Eye (tissue), 1 donor: Measurements from ENCODE around the gene ANAPC15.

Experiments
- DNase-seq: peaks from one replicate; pipeline ENCODE4 v3.0.0-alpha.2; 2015

ANAPC15 gene

GRCh38 chr11:72084076-72084475 lies 28.4 kb downstream of the ANAPC15 start:
- DNase-seq = no peak

- no peak for DNase-seq
Observed at GRCh38 chr11:72083414-72083813, 29.1 kb downstream of the ANAPC15 start.

GRCh38 chr11:72081821-72082453 lies 30.6 kb downstream of the ANAPC15 start:
- no peak for DNase-seq

- DNase-seq = no peak
Observed at GRCh38 chr11:72081184-72081644, 31.3 kb downstream of the ANAPC15 start.

- DNase-seq = peak; percentile 100
Observed at GRCh38 chr11:72080326-72081183, 31.9 kb downstream of the ANAPC15 start, which contains the start of the genes LRRC51 and NUMA1. LRRC51 (plus strand) TSS chr11:72080850; CDS start chr11:72089084, 8,234 bp downstream. NUMA1 (minus strand) TSS chr11:72080542; CDS start chr11:72035943, 44,599 bp downstream.

- DNase-seq = no peak
Observed at GRCh38 chr11:72079819-72080325, 32.6 kb downstream of the ANAPC15 start.

GRCh38 chr11:72078477-72078876 lies 34.0 kb downstream of the ANAPC15 start:
- no peak for DNase-seq

GRCh38 chr11:72075756-72076155 lies 36.7 kb downstream of the ANAPC15 start:
- DNase-seq = no peak

- no peak for DNase-seq
Observed at GRCh38 chr11:72075109-72075508, 37.4 kb downstream of the ANAPC15 start.

- no peak for DNase-seq
Observed at GRCh38 chr11:72072348-72072747, 40.1 kb downstream of the ANAPC15 start.

- DNase-seq = no peak
Observed at GRCh38 chr11:72070491-72070890, 42.0 kb downstream of the ANAPC15 start.

- no peak for DNase-seq
Observed at GRCh38 chr11:72069787-72070251, 42.7 kb downstream of the ANAPC15 start.

- DNase-seq = no peak
Observed at GRCh38 chr11:72069200-72069599, 43.3 kb downstream of the ANAPC15 start.

- no peak for DNase-seq
Observed at GRCh38 chr11:72067676-72068075, 44.8 kb downstream of the ANAPC15 start.

- no peak for DNase-seq
Observed at GRCh38 chr11:72067266-72067665, 45.2 kb downstream of the ANAPC15 start.

GRCh38 chr11:72066855-72067254 lies 45.6 kb downstream of the ANAPC15 start:
- no peak for DNase-seq

GRCh38 chr11:72061739-72062396 lies 50.6 kb downstream of the ANAPC15 start:
- DNase-seq = no peak
